Measurements from ENCODE around the gene MBD1. TPM values are rescaled to one million over a fixed set of nuclear protein-coding genes. Genes with fewer than 3 reads are reported as not detected.

The MBD1 gene
- total RNA-seq, 1 experiment from 2014 or later = 58.1 TPM

- Mint-ChIP-seq H3K27me3 (ENCODE audit: low read depth) (peaks cover 8% of the 10 kb centered on the region), H3K27ac (no peak overlapping the region), H3K36me3 (ENCODE audit: insufficient read depth in 1 of 3, low read depth in 3 of 3) (peaks cover 0 to 8% (median 1%) of the 10 kb centered on the region in 3 experiments; a peak in 4 of 7 replicates), H3K9me3 (peaks cover 3 to 11% of the 10 kb centered on the region in 2 experiments; a peak in 4 of 5 replicates), H3K4me3 (no peak overlapping the region), H3K4me1 (peaks cover 2 to 3% of the 10 kb centered on the region in 2 experiments; a peak in 2 of 4 replicates)
- Histone ChIP-seq H3K23ac (ENCODE audit: insufficient read length, low read depth, low read length) (no peak overlapping the region), H2BK20ac (ENCODE audit: low read depth, low read length, poor library complexity, severe bottlenecking) (no peak overlapping the region), H2BK120ac (ENCODE audit: low read depth, low read length, poor library complexity, severe bottlenecking) (no peak overlapping the region), H3K56ac (ENCODE audit: insufficient read length, low read depth, low read length) (no peak overlapping the region), H3K79me2 (ENCODE audit: insufficient read depth, low read length) (no peaks in the 10 kb centered on the region), H4K5ac (ENCODE audit: insufficient read length, low read depth, low read length) (no peak overlapping the region), H3K27me3 (ENCODE audit: insufficient read depth, low read length) (no peaks in the 10 kb centered on the region), H2AFZ (ENCODE audit: low read length) (no peak overlapping the region), H2BK15ac (ENCODE audit: low read depth, low read length) (no peak overlapping the region), H2BK5ac (ENCODE audit: insufficient read length, low read length) (no peak overlapping the region), H3K14ac (ENCODE audit: insufficient read depth, low read length) (no peak overlapping the region), H3K9ac (ENCODE audit: extremely low read depth, insufficient read length, low read length) (no peak overlapping the region), H2AK5ac (ENCODE audit: insufficient read length, low read length) (no peak overlapping the region), H2BK12ac (ENCODE audit: insufficient read length, low read depth, low read length) (no peak overlapping the region), H3K4ac (ENCODE audit: low read depth, low read length) (no peak overlapping the region), H3K9me3 (ENCODE audit: control insufficient read depth, low read depth, low read length) (no peaks in the 10 kb centered on the region), H3K4me2 (ENCODE audit: insufficient read depth, insufficient read length, low read length) (no peak overlapping the region), H4K91ac (ENCODE audit: insufficient read length, low read depth, low read length) (no peak overlapping the region), H4K8ac (replicated peaks; ENCODE audit: insufficient read length, low read depth, low read length) (no peak overlapping the region), H3K4me1 (ENCODE audit: insufficient read depth, low read length) (no peaks in the 10 kb centered on the region), H3K27ac (ENCODE audit: insufficient read length, low read depth, low read length) (no peak overlapping the region), H3K79me1 (ENCODE audit: insufficient read depth, low read depth, low read length, poor library complexity, severe bottlenecking) (no peaks in the 10 kb centered on the region), H4K20me1 (ENCODE audit: control insufficient read depth, insufficient read depth, insufficient read length) (no peaks in the 10 kb centered on the region), H3K23me2 (ENCODE audit: insufficient read length, low read depth, low read length, poor library complexity, severe bottlenecking) (no peaks in the 10 kb centered on the region), H3T11ph (ENCODE audit: low read length) (no peak overlapping the region), H3K18ac (ENCODE audit: insufficient read length, low read depth, low read length) (no peak overlapping the region)
- TF ChIP-seq CTCF (conservative IDR thresholded peaks at IDR 0.05) = no peak
- DNase-seq = no peak
Observed at GRCh38 chr18:50330176-50330575, 48.9 kb upstream of the MBD1 start.
